ENCODE data around the gene TRPM2. TPM values are rescaled to one million over a fixed set of nuclear protein-coding genes. Genes with fewer than 3 reads are reported as not detected.

Gene TRPM2
- total RNA-seq, 1 donor from 2014 or later, result 1.9 TPM

GRCh38 chr21:44431300-44431699 lies 77.9 kb downstream of the TRPM2 start:
- ATAC-seq (ENCODE audit: poor library complexity) (no peak), DNase-seq (no peak)
- intact Hi-C loops (cut with DNase I), result no loop called here

- ATAC-seq (ENCODE audit: poor library complexity) (no peak), DNase-seq (peak; percentile 41)
- intact Hi-C loops (cut with DNase I), result no loop called here
Observed at GRCh38 chr21:44432841-44433790, 79.7 kb downstream of the TRPM2 start.

- no peak for ATAC-seq (ENCODE audit: poor library complexity)
- intact Hi-C loops (cut with DNase I), result no loop called here
- DNase-seq, result peak; percentile 26
Observed at GRCh38 chr21:44433791-44434567, 80.6 kb downstream of the TRPM2 start.

GRCh38 chr21:44434568-44434925 lies 81.1 kb downstream of the TRPM2 start:
- no peak for ATAC-seq (ENCODE audit: poor library complexity)
- intact Hi-C loops (cut with DNase I), result no loop called here
- peak; percentile 13 for DNase-seq

- intact Hi-C loops (cut with DNase I), result no loop called here
- no peak for ATAC-seq (ENCODE audit: poor library complexity)
- peak; percentile 34 for DNase-seq
Observed at GRCh38 chr21:44434936-44435635, 81.7 kb downstream of the TRPM2 start.

- intact Hi-C loops (cut with DNase I), result no loop called here
- DNase-seq (peak; percentile 10), ATAC-seq (ENCODE audit: poor library complexity) (no peak)
Observed at GRCh38 chr21:44436111-44436611, 82.7 kb downstream of the TRPM2 start.

- ATAC-seq (ENCODE audit: poor library complexity) (no peak), DNase-seq (peak; percentile 22)
- intact Hi-C loops (cut with DNase I), result no loop called here
Observed at GRCh38 chr21:44436958-44437357, 83.5 kb downstream of the TRPM2 start.

- intact Hi-C loops (cut with DNase I), result no loop called here
- no peak for ATAC-seq (ENCODE audit: poor library complexity)
- DNase-seq, result no peak
Observed at GRCh38 chr21:44437371-44437695, 83.9 kb downstream of the TRPM2 start.

- intact Hi-C loops (cut with DNase I), result no loop called here
- DNase-seq (peak; percentile 36), ATAC-seq (ENCODE audit: poor library complexity) (peak; percentile 30)
Observed at GRCh38 chr21:44437696-44438431, 84.4 kb downstream of the TRPM2 start.

GRCh38 chr21:44438531-44439210 lies 85.2 kb downstream of the TRPM2 start:
- DNase-seq (peak; percentile 87), ATAC-seq (ENCODE audit: poor library complexity) (peak; percentile 96)
- intact Hi-C loops (cut with DNase I), result no loop called here

GRCh38 chr21:44439211-44439600 lies 85.8 kb downstream of the TRPM2 start:
- intact Hi-C loops (cut with DNase I), result no loop called here
- peak; percentile 24 for DNase-seq
- ATAC-seq (ENCODE audit: poor library complexity), result no peak

GRCh38 chr21:44440241-44441040 lies 87.0 kb downstream of the TRPM2 start:
- ATAC-seq (ENCODE audit: poor library complexity), result no peak
- intact Hi-C loops (cut with DNase I), result no loop called here

GRCh38 chr21:44441041-44441400 lies 87.6 kb downstream of the TRPM2 start:
- DNase-seq (peak; percentile 26), ATAC-seq (ENCODE audit: poor library complexity) (no peak)
- intact Hi-C loops (cut with DNase I), result no loop called here

More at GRCh38 chr21:44440241-44441040, 87.0 kb downstream of the TRPM2 start:
- peak; percentile 7 for DNase-seq

- peak; percentile 30 for DNase-seq
- ATAC-seq (ENCODE audit: poor library complexity), result no peak
- intact Hi-C loops (cut with DNase I), result no loop called here
Observed at GRCh38 chr21:44441581-44442265, 88.3 kb downstream of the TRPM2 start.

GRCh38 chr21:44442266-44443125 lies 89.1 kb downstream of the TRPM2 start:
- intact Hi-C loops (cut with DNase I), result no loop called here
- DNase-seq, result peak; percentile 30
- no peak for ATAC-seq (ENCODE audit: poor library complexity)

Data from Right ventricle myocardium superior (tissue), 1 donor.